T-helper 1 cell treated with Interleukin-12 subunit alpha and Interleukin-12 subunit beta and Interleukin-4 antibody, amounts not matched to agents 30 ng/mL and 1 ng/mL, for 36 hours (primary cell): ENCODE results near the gene GLIPR1L1. TPM values are rescaled to one million over a fixed set of nuclear protein-coding genes. Genes with fewer than 3 reads are reported as not detected.

ENCODE experiments used
- intact Hi-C: fragments of 100-400 bp; cut with micrococcal nuclease; formaldehyde crosslinking; loops from one replicate; pipeline ENCODE4 v1.15.1; 2024
- total RNA-seq: library from RNA; stranded (reverse); gene quantifications from 2 replicates; pipeline ENCODE4 v1.2.3, GENCODE V29; 2022

The GLIPR1L1 gene
- total RNA-seq, 1 donor from 2014 or later = not detected

DNA sequence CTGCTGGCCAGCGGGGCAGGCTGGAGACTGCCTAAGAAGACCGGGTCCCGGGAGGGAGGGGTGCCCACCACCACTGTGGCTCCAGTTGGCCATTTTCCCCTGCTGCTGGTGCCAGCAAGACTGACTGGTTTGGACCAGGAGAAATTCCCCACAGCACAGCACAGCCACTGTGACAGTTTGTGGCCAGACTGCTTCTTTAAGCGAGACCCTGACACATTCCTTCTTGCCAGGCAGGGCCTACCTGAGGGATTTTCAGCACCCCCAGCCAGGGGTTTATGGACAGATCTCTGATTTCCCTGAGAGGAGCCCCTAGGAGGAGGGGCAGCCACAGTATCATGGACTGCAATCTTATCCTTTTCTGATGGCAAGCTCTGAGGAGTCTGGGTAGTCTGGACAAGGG lies 15.5 kb downstream of the GLIPR1L1 start:
- intact Hi-C loops = no loop called here

GRCh38 chr12:75350413-75350812 lies 15.9 kb downstream of the GLIPR1L1 start:
- intact Hi-C loops = no loop called here

- intact Hi-C loops = no loop called here
These were observed 19.5 kb downstream of the GLIPR1L1 start for GRCh38 chr12:75354011-75354410.

DNA sequence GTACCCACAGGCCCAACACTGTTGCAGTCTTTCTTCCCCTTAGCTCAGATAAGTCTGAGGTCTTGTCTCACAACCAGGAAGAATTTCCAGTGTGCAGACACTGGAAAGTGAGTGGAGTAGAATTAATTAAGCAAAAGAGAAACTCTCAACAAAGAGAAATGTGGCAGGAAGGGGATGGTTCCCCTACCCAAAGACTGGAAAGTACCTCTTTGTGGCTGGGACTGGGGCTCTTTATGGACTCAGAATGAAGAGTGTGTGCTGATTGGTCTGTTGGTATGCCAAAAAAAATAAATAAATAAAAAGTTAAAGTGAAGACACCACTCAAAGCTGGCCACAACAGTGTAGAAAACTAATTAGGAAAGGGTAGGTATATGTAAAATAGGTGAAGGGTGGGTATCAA lies 26.4 kb downstream of the GLIPR1L1 start:
- intact Hi-C loops = loop anchor here (1.0 to 2.0 kb wide), 4 partner anchors 14 to 30 kb away; partner anchors contain the start of genes GLIPR1L1 and GLIPR1L2

GRCh38 chr12:75361408-75361807 lies 26.9 kb downstream of the GLIPR1L1 start:
- intact Hi-C loops = loop anchor here (1.0 to 2.0 kb wide), 4 partner anchors 15 to 30 kb away; partner anchors contain the start of genes GLIPR1L1 and GLIPR1L2

DNA sequence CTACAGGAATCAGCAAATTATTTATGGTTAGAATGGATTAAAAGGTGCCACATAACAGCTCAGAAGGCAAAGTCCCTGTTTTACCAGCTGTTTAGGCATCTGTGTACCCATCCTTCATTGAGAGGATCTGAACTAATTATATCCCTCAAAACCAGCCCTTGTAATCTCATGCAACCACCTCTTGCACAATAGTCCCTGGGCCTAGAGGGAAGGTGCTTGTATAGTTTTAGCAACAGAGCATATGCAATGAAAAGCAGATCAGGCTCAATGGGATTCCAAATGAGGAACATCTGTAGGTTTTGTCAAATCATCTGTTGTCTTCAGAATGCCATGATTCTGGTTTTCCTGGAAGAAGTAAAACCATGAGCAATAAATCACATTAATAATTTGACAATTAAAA lies 30.4 kb downstream of the GLIPR1L1 start:
- intact Hi-C loops = no loop called here

- intact Hi-C loops = no loop called here
These were observed 32.2 kb downstream of the GLIPR1L1 start for GRCh38 chr12:75366629-75367028.

DNA sequence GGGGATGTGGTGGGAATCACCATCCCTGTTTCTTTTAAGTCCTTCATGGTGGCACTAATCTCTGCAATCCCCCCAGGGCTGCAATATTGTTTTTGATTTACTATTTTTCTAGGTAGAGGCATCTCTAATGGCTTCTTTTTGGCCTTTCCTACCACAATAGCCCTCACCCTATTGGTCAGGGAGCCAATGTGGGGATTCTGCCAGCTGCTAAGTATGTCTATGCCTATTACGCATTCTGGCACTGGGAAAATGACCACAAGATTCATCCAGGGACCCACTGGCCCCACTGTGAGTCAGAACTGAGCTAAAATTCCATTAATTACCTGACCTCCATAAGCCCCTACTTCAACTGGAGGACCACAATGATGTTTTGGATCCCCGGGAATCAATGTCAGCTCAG lies 40.5 kb downstream of the GLIPR1L1 start:
- intact Hi-C loops = no loop called here

DNA sequence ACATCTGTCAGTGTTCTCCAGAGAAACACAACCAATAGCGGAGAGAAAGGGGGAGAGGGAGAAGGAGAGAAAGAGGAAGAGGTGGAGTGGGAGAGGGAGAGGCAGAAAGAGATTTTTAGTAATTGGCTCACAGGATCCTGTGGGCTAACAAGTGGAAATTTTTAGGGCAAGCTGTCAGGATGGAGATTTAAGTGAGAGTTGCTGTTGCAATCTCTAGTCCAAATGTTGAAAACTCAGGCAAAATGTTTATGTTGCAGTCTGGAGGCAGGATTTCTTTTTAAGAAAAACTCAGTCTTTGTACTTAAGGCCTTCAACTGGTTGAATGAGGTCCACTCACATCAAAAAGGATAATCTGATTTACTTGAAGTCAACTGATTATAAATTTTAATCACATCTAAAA lies 43.9 kb downstream of the GLIPR1L1 start:
- intact Hi-C loops = no loop called here

- intact Hi-C loops = loop anchor here (1.0 kb wide), 1 partner anchor 590 kb away; no protein-coding TSS in a partner anchor
These were observed 54.6 kb downstream of the GLIPR1L1 start for GRCh38 chr12:75389061-75389460.

- intact Hi-C loops = loop anchor here (1.0 to 5.0 kb wide), 8 partner anchors 543 to 1678 kb away; partner anchors contain the start of genes ATXN7L3B, E2F7, NAP1L1 and OSBPL8
These were observed 55.2 kb downstream of the GLIPR1L1 start for GRCh38 chr12:75389706-75390105.

DNA sequence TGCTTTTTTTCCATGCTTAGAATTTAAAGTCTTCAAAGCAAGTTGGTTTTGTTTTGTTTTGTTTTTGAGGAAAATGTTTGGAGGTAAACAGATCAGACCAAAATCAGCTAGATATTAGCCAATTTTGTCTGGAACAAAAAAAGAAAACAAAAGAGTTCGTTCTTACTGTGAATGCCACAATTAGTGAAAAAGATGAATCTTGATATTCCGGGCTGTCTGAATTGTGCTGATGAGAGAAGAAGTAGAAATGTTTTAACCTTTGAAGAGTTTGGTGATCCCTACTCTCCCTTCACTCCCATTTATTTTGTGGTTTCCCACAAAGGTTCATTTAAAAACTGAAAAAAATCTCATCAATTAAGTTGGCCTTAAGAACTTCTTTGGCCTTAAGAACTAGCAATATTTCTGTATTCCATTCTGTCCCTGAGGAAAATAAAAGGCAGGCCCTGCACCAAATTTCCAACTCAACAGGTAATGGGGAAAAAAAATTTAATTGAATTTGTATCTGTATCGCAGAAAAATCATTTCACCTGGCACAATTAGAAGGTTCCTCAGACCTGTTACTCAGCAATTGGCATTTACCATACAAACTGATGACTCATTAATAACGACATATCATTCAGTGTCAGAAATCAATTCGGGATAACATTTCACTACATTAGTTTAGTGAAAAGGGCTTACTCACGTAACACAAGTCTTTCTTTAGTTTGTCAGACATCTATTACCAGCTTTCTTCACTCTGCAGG lies 55.9 kb downstream of the GLIPR1L1 start:
- intact Hi-C loops = loop anchor here (1.0 to 5.0 kb wide), 7 partner anchors 542 to 1677 kb away; partner anchors contain the start of genes ATXN7L3B, E2F7, NAP1L1 and OSBPL8

DNA sequence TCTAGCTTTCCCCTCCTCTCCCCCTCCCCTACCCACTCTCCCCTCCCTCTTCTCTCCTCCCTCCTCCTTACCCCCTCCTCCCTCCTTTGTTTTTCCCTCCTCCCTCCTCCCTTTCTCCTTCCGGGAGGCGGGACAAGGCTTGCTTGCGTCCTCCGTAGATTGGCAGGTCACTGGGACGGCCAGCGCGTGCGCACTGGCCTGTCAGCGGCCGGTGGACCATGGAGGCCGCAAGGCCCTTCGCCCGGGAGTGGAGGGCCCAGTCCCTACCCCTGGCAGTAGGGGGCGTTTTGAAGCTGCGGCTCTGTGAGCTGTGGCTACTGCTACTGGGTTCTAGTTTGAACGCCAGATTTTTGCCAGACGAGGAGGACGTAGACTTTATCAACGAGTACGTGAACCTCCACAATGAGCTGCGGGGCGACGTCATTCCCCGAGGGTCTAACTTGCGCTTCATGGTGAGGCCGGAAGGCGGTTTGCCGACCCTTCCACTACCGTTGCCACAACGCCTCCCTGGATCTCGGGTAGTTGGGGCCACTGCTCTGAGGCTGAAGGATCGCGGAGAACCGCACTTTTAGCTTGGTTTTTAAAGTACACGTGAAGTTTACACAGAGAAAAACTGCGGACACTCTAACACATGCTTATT lies 56.5 kb downstream of the GLIPR1L1 start, which contains the start of gene GLIPR1L2:
Gene GLIPR1L2 (plus strand): TSS at position 191 of the 640 bp plus-strand sequence. CDS start 28 bp downstream, at position 219.
- intact Hi-C loops = loop anchor here (1.0 to 5.0 kb wide), 14 partner anchors 30 to 1676 kb away; partner anchors contain the start of genes ATXN7L3B, BBS10, E2F7 and GLIPR1

DNA sequence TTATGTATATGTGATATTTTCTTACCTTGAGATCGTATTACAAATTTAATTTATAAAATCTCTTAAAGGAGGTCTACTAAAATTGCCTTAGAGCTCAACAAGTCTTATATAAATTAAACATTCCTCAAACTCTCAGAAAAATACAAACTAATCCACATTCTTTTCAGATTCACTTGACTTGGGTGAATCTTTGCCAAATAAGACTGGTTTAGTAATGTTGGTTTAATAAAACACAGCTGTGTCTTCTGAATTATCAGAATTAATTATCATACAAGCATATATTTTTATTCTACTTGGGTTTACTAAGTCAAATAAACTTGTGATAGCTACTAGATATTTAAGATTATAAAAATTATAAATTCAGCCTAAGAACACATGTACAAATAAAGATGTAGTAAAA lies 69.8 kb downstream of the GLIPR1L1 start:
- intact Hi-C loops = no loop called here

- intact Hi-C loops = no loop called here
These were observed 73.2 kb downstream of the GLIPR1L1 start for GRCh38 chr12:75407683-75408082.

DNA sequence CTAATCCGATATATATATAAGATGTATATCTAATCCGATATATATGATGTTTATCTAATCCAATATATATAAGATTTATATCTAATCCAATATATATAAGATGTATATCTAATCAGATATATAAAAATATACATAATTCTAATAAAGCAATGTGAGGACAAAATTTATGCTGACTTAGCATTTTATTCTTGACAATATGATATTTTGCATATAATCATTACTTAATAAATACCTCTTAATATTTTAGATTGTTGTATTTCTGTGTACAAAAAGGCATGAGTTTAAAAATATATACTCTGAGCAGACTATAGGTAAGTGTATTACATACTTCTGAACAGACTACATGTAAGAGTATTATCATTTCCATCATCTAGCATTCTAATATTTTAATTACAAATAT lies 75.4 kb downstream of the GLIPR1L1 start:
- intact Hi-C loops = no loop called here

DNA sequence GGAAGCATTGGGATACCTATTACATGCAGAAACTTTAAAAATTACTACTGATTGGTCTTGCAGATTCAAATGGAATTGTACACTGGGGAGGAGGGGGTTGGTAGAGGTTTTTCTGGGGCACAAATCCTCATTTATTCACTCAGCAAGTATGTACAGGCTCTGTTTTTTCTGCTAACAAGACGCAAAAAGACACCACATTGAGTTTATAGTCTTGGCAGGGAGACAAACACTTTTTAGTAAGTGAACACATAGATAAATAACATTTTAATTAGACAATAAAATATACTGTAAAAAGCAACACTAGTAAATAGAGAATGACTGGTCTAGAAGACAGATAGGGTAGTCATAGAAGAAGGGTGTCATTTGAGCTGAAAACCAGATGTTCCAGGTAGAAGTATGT lies 80.2 kb downstream of the GLIPR1L1 start:
- intact Hi-C loops = no loop called here

DNA sequence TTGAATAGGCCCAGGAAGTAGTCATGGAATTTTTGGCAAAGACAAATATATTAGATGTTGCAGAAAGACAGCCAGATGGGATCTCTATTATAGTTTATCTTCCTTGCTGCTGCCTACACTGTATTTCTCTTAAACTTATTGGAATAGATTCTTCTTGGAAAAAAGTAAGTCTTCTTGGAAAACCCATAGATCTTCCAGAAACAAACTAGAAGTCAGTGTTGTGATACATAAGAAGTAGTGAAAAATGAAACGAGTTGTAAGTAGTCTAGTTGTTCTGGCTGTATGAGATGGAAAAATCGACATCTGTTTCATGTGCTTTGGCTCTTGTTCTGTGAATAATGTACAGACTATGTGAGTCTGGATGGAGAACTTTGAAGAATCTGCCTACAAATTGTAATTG lies 85.4 kb downstream of the GLIPR1L1 start:
- intact Hi-C loops = no loop called here
